Uterus (tissue), 2 donors: ENCODE data around the gene PKNOX1.

Source experiments
- POLR2A ChIP-seq, 2 donors: fragments of 450-650 bp; IDR thresholded peaks; one replicate each; pipeline ENCODE4 v1.6.1; 2016; ENCODE audit warnings: antibody characterized with exemption in 2 of 2, mild to moderate bottlenecking in 1 of 2, moderate library complexity in 1 of 2
- TF ChIP-seq, protein P1 (sequence below), 4 experiments: fragments of 200-600 bp in 2 of 4; fragments of 450-650 bp in 2 of 4; sonication (generic) in 2 of 4; IDR thresholded peaks; one replicate each; pipeline ENCODE4 v1.5.1; 2016 to 2019; ENCODE audit warnings: antibody characterized with exemption in 4 of 4, mild to moderate bottlenecking in 2 of 4, moderate library complexity in 1 of 4

DNA sequence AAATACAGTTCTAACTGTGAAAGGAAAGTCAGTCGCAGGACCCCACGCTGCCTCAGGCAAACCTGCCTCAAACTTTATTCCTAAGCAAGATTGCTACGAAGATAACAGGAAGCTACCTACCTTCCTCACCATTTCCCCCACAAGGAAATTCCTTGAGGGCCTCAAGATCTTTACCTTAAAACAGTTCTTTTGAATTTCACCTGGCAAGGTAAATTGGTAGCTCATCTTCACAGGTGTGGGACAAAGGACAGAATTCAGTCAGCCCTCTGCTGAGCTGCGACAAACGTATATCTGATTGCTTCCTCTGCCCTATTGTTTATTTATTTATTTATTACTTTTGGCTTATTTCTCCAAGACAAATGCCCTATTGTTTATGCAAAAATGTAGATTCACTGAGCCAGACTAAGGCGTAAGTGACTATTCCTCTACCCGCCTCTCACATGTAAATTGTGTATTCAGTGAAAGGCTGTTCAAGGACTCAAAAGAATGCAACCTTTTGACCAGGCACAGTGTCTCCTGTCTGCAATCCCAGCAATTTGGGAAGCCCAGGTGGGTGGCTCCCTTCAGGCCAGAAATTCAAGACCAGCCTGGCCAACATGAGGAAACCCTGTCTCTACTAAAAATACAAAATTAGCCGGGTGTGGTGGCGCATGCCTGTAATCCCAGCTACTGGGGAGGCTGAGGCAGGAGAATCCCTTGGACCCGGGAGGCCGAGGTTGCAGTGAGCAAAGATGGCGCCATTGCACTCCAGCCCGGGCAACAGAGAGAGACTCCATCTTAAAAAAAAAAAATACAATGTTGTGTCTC is 17.3 kb upstream of the PKNOX1 start:
- TF ChIP-seq, protein P1, sequence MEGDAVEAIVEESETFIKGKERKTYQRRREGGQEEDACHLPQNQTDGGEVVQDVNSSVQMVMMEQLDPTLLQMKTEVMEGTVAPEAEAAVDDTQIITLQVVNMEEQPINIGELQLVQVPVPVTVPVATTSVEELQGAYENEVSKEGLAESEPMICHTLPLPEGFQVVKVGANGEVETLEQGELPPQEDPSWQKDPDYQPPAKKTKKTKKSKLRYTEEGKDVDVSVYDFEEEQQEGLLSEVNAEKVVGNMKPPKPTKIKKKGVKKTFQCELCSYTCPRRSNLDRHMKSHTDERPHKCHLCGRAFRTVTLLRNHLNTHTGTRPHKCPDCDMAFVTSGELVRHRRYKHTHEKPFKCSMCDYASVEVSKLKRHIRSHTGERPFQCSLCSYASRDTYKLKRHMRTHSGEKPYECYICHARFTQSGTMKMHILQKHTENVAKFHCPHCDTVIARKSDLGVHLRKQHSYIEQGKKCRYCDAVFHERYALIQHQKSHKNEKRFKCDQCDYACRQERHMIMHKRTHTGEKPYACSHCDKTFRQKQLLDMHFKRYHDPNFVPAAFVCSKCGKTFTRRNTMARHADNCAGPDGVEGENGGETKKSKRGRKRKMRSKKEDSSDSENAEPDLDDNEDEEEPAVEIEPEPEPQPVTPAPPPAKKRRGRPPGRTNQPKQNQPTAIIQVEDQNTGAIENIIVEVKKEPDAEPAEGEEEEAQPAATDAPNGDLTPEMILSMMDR (IDR thresholded peaks at IDR 0.05) = no peak
- TF ChIP-seq POLR2A (IDR thresholded peaks at IDR 0.05) = no peak
